Gastrocnemius medialis (tissue), 4 donors: ENCODE measurements around the gene CRYGN.

Source experiments
- CTCF ChIP-seq, 5 experiments: fragments of 450-650 bp in 3 of 5; fragments of 200-600 bp in 2 of 5; sonication (generic) in 2 of 5; IDR thresholded peaks in 4 of 5; conservative IDR thresholded peaks in 1 of 5; 1 replicate in 4 of 5; 2 replicates in 1 of 5; pipeline ENCODE4 v1.5.1; 2016 to 2019; ENCODE audit warnings: antibody characterized with exemption in 5 of 5, mild to moderate bottlenecking in 3 of 5, moderate library complexity in 3 of 5
- POLR2A ChIP-seq, 2 donors: fragments of 450-650 bp; IDR thresholded peaks; one replicate each; pipeline ENCODE4 v1.6.1; 2017; ENCODE audit warnings: antibody characterized with exemption in 2 of 2, mild to moderate bottlenecking in 2 of 2, moderate library complexity in 2 of 2

GRCh38 chr7:151394076-151395035, 45.6 kb downstream of the CRYGN start:
- no peak for TF ChIP-seq CTCF (IDR thresholded peaks at IDR 0.05 in 4 of 5, conservative IDR thresholded peaks at IDR 0.05 in 1 of 5)
- TF ChIP-seq POLR2A (IDR thresholded peaks at IDR 0.05): no peak
